Panc1 (cell line): Measurements from ENCODE around the gene ECI2. TPM values are rescaled to one million over a fixed set of nuclear protein-coding genes. Genes with fewer than 3 reads are reported as not detected.

Source experiments
- ATAC-seq: fragments of 200-7000 bp; cut with Tn5 transposase; 2 replicates; pipeline ENCODE4 v1.9.1; 2020; ENCODE audit warnings: mild to moderate bottlenecking, moderate library complexity
- BruUV-seq: library from RNA; stranded (reverse); fragments of 400-500 nt; replicated peaks from 2 replicates; lab custom pipeline; 2021; lab: Mats Ljungman, UMichigan
- CTCF ChIA-PET: fragments of 300-600 bp; sonication (Branson Sonifier 250); formaldehyde crosslinking; loops from one replicate; lab custom pipeline; 2022; ENCODE audit warnings: antibody characterized with exemption; lab: Charles Lee
- POLR2A ChIA-PET: fragments of 300-600 bp; sonication (Branson Sonifier 250); formaldehyde crosslinking; loops from one replicate; lab custom pipeline; 2022; ENCODE audit warnings: antibody characterized with exemption; lab: Charles Lee
- DNase-seq: peaks from one replicate; pipeline ENCODE4 v3.0.0-alpha.2; 2010; ENCODE audit warnings: low read depth, low spot score
- H3K27ac ChIP-seq: 2 replicates; pipeline ENCODE4 v1.5.1; 2011; ENCODE audit warnings: mild to moderate bottlenecking, low read length, inconsistent platforms
- H3K27me3 ChIP-seq: fragments of 200-500 bp; sonication (Bioruptor generic); 2 replicates; pipeline ENCODE4 v1.6.0; 2014; ENCODE audit warnings: low read length, inconsistent platforms; ENCODE audit not compliant: control insufficient read depth, insufficient read depth
- H3K36me3 ChIP-seq: fragments of 200-500 bp; sonication (Bioruptor generic); 2 replicates; pipeline ENCODE4 v1.5.1; 2014; ENCODE audit warnings: inconsistent platforms, mild to moderate bottlenecking, low read length, moderate library complexity; ENCODE audit not compliant: control insufficient read depth, insufficient read depth
- H3K4me1 ChIP-seq: 2 replicates; pipeline ENCODE4 v1.5.1; 2011; ENCODE audit warnings: inconsistent platforms, mild to moderate bottlenecking, low read length, moderate library complexity; ENCODE audit not compliant: control insufficient read depth, insufficient read depth
- H3K4me3 ChIP-seq, 2 experiments: 2 replicates each; pipeline ENCODE4 v1.5.1; 2011 to 2012; ENCODE audit warnings: low read depth in 2 of 2, low read length in 2 of 2, mild to moderate bottlenecking in 2 of 2, inconsistent platforms in 1 of 2, moderate library complexity in 1 of 2
- H3K9me3 ChIP-seq: fragments of 200-500 bp; sonication (Bioruptor generic); 2 replicates; pipeline ENCODE4 v1.5.1; 2014; ENCODE audit warnings: low read depth, mild to moderate bottlenecking, inconsistent platforms, low read length, moderate library complexity; ENCODE audit not compliant: control insufficient read depth, insufficient read depth
- POLR2AphosphoS5 ChIP-seq: IDR thresholded peaks from 2 replicates; pipeline ENCODE4 v1.6.1; 2012; ENCODE audit warnings: mild to moderate bottlenecking, low read depth, low read length, moderate library complexity
- REST ChIP-seq, 2 experiments: IDR thresholded peaks; 2 replicates each; pipeline ENCODE4 v1.6.1; 2011 to 2012; ENCODE audit warnings: low read depth in 2 of 2, control low read depth in 1 of 2, low read length in 1 of 2, mild to moderate bottlenecking in 1 of 2, moderate library complexity in 1 of 2; ENCODE audit not compliant: insufficient read depth in 1 of 2
- SIN3A ChIP-seq: IDR thresholded peaks from 2 replicates; pipeline ENCODE4 v1.6.1; 2012; ENCODE audit warnings: low read depth, mild to moderate bottlenecking, low read length, moderate library complexity, borderline replicate concordance; ENCODE audit not compliant: insufficient read depth
- TCF7L2 ChIP-seq: IDR thresholded peaks from 2 replicates; pipeline ENCODE4 v1.6.1; 2011; ENCODE audit warnings: mild to moderate bottlenecking, low read depth, low read length, inconsistent platforms
- in situ Hi-C: cut with HindIII; loops from 2 replicates; pipeline ENCODE4 v1.10.0; 2016; ENCODE audit warnings: low sequenced_read_pairs, low pct_unique_long_range_greater_than_20kb
- intact Hi-C: fragments of 100-400 bp; cut with micrococcal nuclease; formaldehyde crosslinking; loops from one replicate; pipeline ENCODE4 v1.10.0; 2022; ENCODE audit not compliant: unreplicated experiment
- total RNA-seq: library from RNA; stranded (reverse); gene quantifications from one replicate; pipeline ENCODE4 v1.2.1, GENCODE V29; 2021; ENCODE audit not compliant: unreplicated experiment
- TF ChIP-seq, protein P1 (sequence below): fragments of 450-650 bp; IDR thresholded peaks from 2 replicates; pipeline ENCODE4 v1.5.1; 2017; ENCODE audit warnings: mild to moderate bottlenecking

Gene ECI2
- total RNA-seq, 1 experiment from 2014 or later, result 34.5 TPM

- in situ Hi-C loops, result no loop called here
Measured at GRCh38 chr6:4078691-4079471, 56.5 kb downstream of the ECI2 start, which contains the start of gene FAM217A. FAM217A (minus strand) TSS chr6:4079137; CDS start chr6:4077414, 1,723 bp downstream.

GRCh38 chr6:4074478-4075235, 60.7 kb downstream of the ECI2 start:
- H3K4me3 ChIP-seq, result no peak overlapping the region
- no peaks in the 10 kb centered on the region for H3K4me1 ChIP-seq
- no peak for TF ChIP-seq SIN3A
- no peak for TF ChIP-seq POLR2AphosphoS5
- no peak for TF ChIP-seq REST (IDR thresholded peaks at IDR 0.05; ENCODE audit: insufficient read depth in 1 of 2, low read depth in 2 of 2, low read length in 1 of 2)
- TF ChIP-seq, protein P1, sequence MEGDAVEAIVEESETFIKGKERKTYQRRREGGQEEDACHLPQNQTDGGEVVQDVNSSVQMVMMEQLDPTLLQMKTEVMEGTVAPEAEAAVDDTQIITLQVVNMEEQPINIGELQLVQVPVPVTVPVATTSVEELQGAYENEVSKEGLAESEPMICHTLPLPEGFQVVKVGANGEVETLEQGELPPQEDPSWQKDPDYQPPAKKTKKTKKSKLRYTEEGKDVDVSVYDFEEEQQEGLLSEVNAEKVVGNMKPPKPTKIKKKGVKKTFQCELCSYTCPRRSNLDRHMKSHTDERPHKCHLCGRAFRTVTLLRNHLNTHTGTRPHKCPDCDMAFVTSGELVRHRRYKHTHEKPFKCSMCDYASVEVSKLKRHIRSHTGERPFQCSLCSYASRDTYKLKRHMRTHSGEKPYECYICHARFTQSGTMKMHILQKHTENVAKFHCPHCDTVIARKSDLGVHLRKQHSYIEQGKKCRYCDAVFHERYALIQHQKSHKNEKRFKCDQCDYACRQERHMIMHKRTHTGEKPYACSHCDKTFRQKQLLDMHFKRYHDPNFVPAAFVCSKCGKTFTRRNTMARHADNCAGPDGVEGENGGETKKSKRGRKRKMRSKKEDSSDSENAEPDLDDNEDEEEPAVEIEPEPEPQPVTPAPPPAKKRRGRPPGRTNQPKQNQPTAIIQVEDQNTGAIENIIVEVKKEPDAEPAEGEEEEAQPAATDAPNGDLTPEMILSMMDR, result no peak
- no peak for TF ChIP-seq TCF7L2
- ChIA-PET CTCF (no interaction called here), POLR2A (no interaction called here)
- no peaks in the 10 kb centered on the region for H3K36me3 ChIP-seq
- no peak overlapping the region for H3K27ac ChIP-seq
- DNase-seq (no peak), ATAC-seq (no peak)
- BruUV-seq, result no TSS peak
- in situ Hi-C loops (no loop called here), intact Hi-C loops (no loop called here)
- no peaks in the 10 kb centered on the region for H3K9me3 ChIP-seq
- no peaks in the 10 kb centered on the region for H3K27me3 ChIP-seq

More at GRCh38 chr6:4078691-4079471, 56.5 kb downstream of the ECI2 start, which contains the start of gene FAM217A:
- BruUV-seq, result no TSS peak
- CTCF ChIA-PET, result interaction anchor here (0.5 kb wide), 1 partner anchor 924 kb away, joined by 4 read pairs; no protein-coding TSS in a partner anchor
- ATAC-seq (no peak), DNase-seq (no peak)
- H3K4me1 ChIP-seq, result no peaks in the 10 kb centered on the region
- intact Hi-C loops, result no loop called here
- H3K9me3 ChIP-seq, result no peaks in the 10 kb centered on the region
- POLR2A ChIA-PET, result no interaction called here
- H3K4me3 ChIP-seq, result no peak within 1 kb of the TSS
- no peaks in the 10 kb centered on the region for H3K36me3 ChIP-seq
- H3K27me3 ChIP-seq, result no peaks in the 10 kb centered on the region
- TF ChIP-seq, protein P1, result no peak
- TF ChIP-seq POLR2AphosphoS5 (no peak), TCF7L2 (no peak), REST (IDR thresholded peaks at IDR 0.05; ENCODE audit: insufficient read depth in 1 of 2, low read depth in 2 of 2, low read length in 1 of 2) (no peak), SIN3A (no peak)
- no peak within 1 kb of the TSS for H3K27ac ChIP-seq
